Naive B cell (primary cell): Measurements from ENCODE around the gene CHCHD3. TPM values are rescaled to one million over a fixed set of nuclear protein-coding genes. Genes with fewer than 3 reads are reported as not detected.

Experiments used
- ATAC-seq, 2 donors: fragments of 150-1000 bp; cut with Tn5 transposase; 2 replicates each; pipeline ENCODE4 v1.10.0; 2021; ENCODE audit warnings: low read depth in 2 of 2, mild to moderate bottlenecking in 2 of 2, moderate library complexity in 2 of 2
- DNase-seq: peaks from one replicate; pipeline ENCODE4 v3.0.0; 2022
- H3K27ac Mint-ChIP-seq, 6 donors: one replicate each; pipeline ENCODE4 v1.8.0; 2020 to 2022; ENCODE audit warnings: mild to moderate bottlenecking in 6 of 6, mixed read lengths in 6 of 6, moderate library complexity in 5 of 6, inconsistent platforms in 2 of 6
- H3K27me3 Mint-ChIP-seq, 3 donors: one replicate each; pipeline ENCODE4 v1.8.0; 2021 to 2022; ENCODE audit warnings: mixed read lengths in 3 of 3, mild to moderate bottlenecking in 1 of 3
- H3K36me3 Mint-ChIP-seq, 2 donors: one replicate each; pipeline ENCODE4 v1.8.0; 2020 to 2022; ENCODE audit warnings: mixed read lengths in 2 of 2, inconsistent platforms in 1 of 2, mild to moderate bottlenecking in 1 of 2
- H3K4me1 Mint-ChIP-seq, 3 donors: one replicate each; pipeline ENCODE4 v1.8.0; 2020 to 2022; ENCODE audit warnings: mixed read lengths in 3 of 3, inconsistent platforms in 1 of 3, mild to moderate bottlenecking in 1 of 3, moderate library complexity in 1 of 3
- H3K4me3 Mint-ChIP-seq, 8 donors: one replicate each; pipeline ENCODE4 v1.8.0; 2020 to 2022; ENCODE audit warnings: mild to moderate bottlenecking in 8 of 8, mixed read lengths in 8 of 8, moderate library complexity in 8 of 8, inconsistent platforms in 2 of 8
- H3K9me3 Mint-ChIP-seq, 7 donors: one replicate each; pipeline ENCODE4 v1.8.0; 2020 to 2022; ENCODE audit warnings: mixed read lengths in 7 of 7, mild to moderate bottlenecking in 5 of 7, inconsistent platforms in 2 of 7, moderate library complexity in 1 of 7
- polyA plus RNA-seq, 6 donors: library from polyadenylated mRNA; unstranded; fragments of 300-500 nt; fragmentation: Illumina TruSeq; gene quantifications; one replicate each; pipeline ENCODE4 v1.2.3, GENCODE V29; 2021; ENCODE audit warnings: low read depth in 6 of 6

CHCHD3 gene
- polyA plus RNA-seq, 6 donors from 2014 or later: 56.4 to 97.0 (median 61.0) TPM

- H3K27me3 Mint-ChIP-seq: no peaks in the 10 kb centered on the region
- H3K9me3 Mint-ChIP-seq: peaks cover 0 to 3% (median 0%) of the 10 kb centered on the region in 7 donors
- H3K27ac Mint-ChIP-seq: no peak overlapping the region
- no peaks in the 10 kb centered on the region for H3K36me3 Mint-ChIP-seq
- no peak overlapping the region for H3K4me3 Mint-ChIP-seq
- ATAC-seq: no peak
- DNase-seq: no peak
- H3K4me1 Mint-ChIP-seq: no peaks in the 10 kb centered on the region
These were observed 321.0 kb downstream of the CHCHD3 start for GRCh38 chr7:132760866-132761265.

GRCh38 chr7:132760244-132760623 is 321.7 kb downstream of the CHCHD3 start:
- Mint-ChIP-seq H3K4me3 (no peak overlapping the region), H3K27ac (no peak overlapping the region), H3K9me3 (peaks cover 0 to 3% (median 0%) of the 10 kb centered on the region in 7 donors), H3K27me3 (no peaks in the 10 kb centered on the region), H3K36me3 (no peaks in the 10 kb centered on the region), H3K4me1 (no peaks in the 10 kb centered on the region)
- ATAC-seq (no peak), DNase-seq (no peak)

- no peak overlapping the region for H3K4me3 Mint-ChIP-seq
- no peaks in the 10 kb centered on the region for H3K27me3 Mint-ChIP-seq
- DNase-seq: no peak
- no peak for ATAC-seq
- H3K27ac Mint-ChIP-seq: no peak overlapping the region
- no peaks in the 10 kb centered on the region for H3K36me3 Mint-ChIP-seq
- no peaks in the 10 kb centered on the region for H3K4me1 Mint-ChIP-seq
- peaks cover 0 to 3% (median 0%) of the 10 kb centered on the region in 7 donors for H3K9me3 Mint-ChIP-seq
These were observed 322.2 kb downstream of the CHCHD3 start for GRCh38 chr7:132759482-132760243.

GRCh38 chr7:132758986-132759385 is 322.9 kb downstream of the CHCHD3 start:
- Mint-ChIP-seq H3K27me3 (no peaks in the 10 kb centered on the region), H3K27ac (no peak overlapping the region), H3K4me3 (no peak overlapping the region), H3K36me3 (no peaks in the 10 kb centered on the region), H3K9me3 (peaks cover 0 to 3% (median 0%) of the 10 kb centered on the region in 7 donors), H3K4me1 (no peaks in the 10 kb centered on the region)
- no peak for ATAC-seq
- DNase-seq: no peak

- peak overlapping the region in 1 of 6 donors; percentile 65 for H3K27ac Mint-ChIP-seq
- no peaks in the 10 kb centered on the region for H3K4me1 Mint-ChIP-seq
These were observed 324.1 kb downstream of the CHCHD3 start for GRCh38 chr7:132757783-132758182.

GRCh38 chr7:132756484-132756990 is 325.4 kb downstream of the CHCHD3 start:
- DNase-seq (no peak), ATAC-seq (no peak)
- no peaks in the 10 kb centered on the region for H3K27me3 Mint-ChIP-seq
- no peaks in the 10 kb centered on the region for H3K4me1 Mint-ChIP-seq
- peaks cover 0 to 3% (median 0%) of the 10 kb centered on the region in 7 donors for H3K9me3 Mint-ChIP-seq
- peak overlapping the region in 1 of 6 donors; percentile 13 for H3K27ac Mint-ChIP-seq
- no peaks in the 10 kb centered on the region for H3K36me3 Mint-ChIP-seq
- H3K4me3 Mint-ChIP-seq: no peak overlapping the region

More at GRCh38 chr7:132757783-132758182, 324.1 kb downstream of the CHCHD3 start:
- Mint-ChIP-seq H3K36me3 (no peaks in the 10 kb centered on the region), H3K4me3 (peak overlapping the region in 1 of 8 donors; percentile 31), H3K27me3 (no peaks in the 10 kb centered on the region), H3K9me3 (peaks cover 0 to 3% (median 0%) of the 10 kb centered on the region in 7 donors)
- DNase-seq: no peak
- ATAC-seq: no peak

GRCh38 chr7:132755538-132756483 is 326.1 kb downstream of the CHCHD3 start:
- Mint-ChIP-seq H3K36me3 (no peaks in the 10 kb centered on the region), H3K27ac (no peak overlapping the region), H3K4me3 (no peak overlapping the region)

GRCh38 chr7:132752431-132752830 is 329.5 kb downstream of the CHCHD3 start:
- H3K27ac Mint-ChIP-seq: no peak overlapping the region
- no peak for ATAC-seq

More at GRCh38 chr7:132755538-132756483, 326.1 kb downstream of the CHCHD3 start:
- ATAC-seq (no peak), DNase-seq (no peak)
- peaks cover 0 to 2% (median 1%) of the 10 kb centered on the region in 3 donors for H3K27me3 Mint-ChIP-seq
- no peaks in the 10 kb centered on the region for H3K4me1 Mint-ChIP-seq
- H3K9me3 Mint-ChIP-seq: peaks cover 0 to 3% (median 0%) of the 10 kb centered on the region in 7 donors

GRCh38 chr7:132751244-132751647 is 330.6 kb downstream of the CHCHD3 start:
- Mint-ChIP-seq H3K4me3 (no peak overlapping the region), H3K4me1 (peaks cover 0 to 4% (median 4%) of the 10 kb centered on the region in 3 donors), H3K9me3 (peaks cover 0 to 9% (median 0%) of the 10 kb centered on the region in 7 donors), H3K27ac (no peak overlapping the region), H3K36me3 (no peaks in the 10 kb centered on the region), H3K27me3 (peaks cover 0 to 16% (median 5%) of the 10 kb centered on the region in 3 donors)
- ATAC-seq (no peak), DNase-seq (no peak)

More at GRCh38 chr7:132752431-132752830, 329.5 kb downstream of the CHCHD3 start:
- H3K27me3 Mint-ChIP-seq: peaks cover 0 to 16% (median 5%) of the 10 kb centered on the region in 3 donors
- H3K4me3 Mint-ChIP-seq: no peak overlapping the region
- H3K4me1 Mint-ChIP-seq: peaks cover 0 to 4% (median 4%) of the 10 kb centered on the region in 3 donors
- no peaks in the 10 kb centered on the region for H3K36me3 Mint-ChIP-seq
- no peak for DNase-seq
- H3K9me3 Mint-ChIP-seq: peaks cover 0 to 9% (median 0%) of the 10 kb centered on the region in 7 donors

GRCh38 chr7:132750530-132751217 is 331.2 kb downstream of the CHCHD3 start:
- Mint-ChIP-seq H3K9me3 (peaks cover 0 to 9% (median 1%) of the 10 kb centered on the region in 7 donors), H3K4me3 (peak overlapping the region in 2 of 8 donors; percentile 0 to 73), H3K27ac (no peak overlapping the region), H3K27me3 (peaks cover 0 to 16% (median 5%) of the 10 kb centered on the region in 3 donors), H3K36me3 (no peaks in the 10 kb centered on the region), H3K4me1 (peaks cover 0 to 4% (median 4%) of the 10 kb centered on the region in 3 donors)
- no peak for DNase-seq
- no peak for ATAC-seq

- Mint-ChIP-seq H3K4me3 (peak overlapping the region in 1 of 8 donors; percentile 73), H3K9me3 (peaks cover 0 to 9% (median 1%) of the 10 kb centered on the region in 7 donors), H3K4me1 (peaks cover 0 to 4% (median 4%) of the 10 kb centered on the region in 3 donors), H3K27ac (no peak overlapping the region), H3K36me3 (no peaks in the 10 kb centered on the region), H3K27me3 (peaks cover 0 to 16% (median 5%) of the 10 kb centered on the region in 3 donors)
- ATAC-seq (no peak), DNase-seq (no peak)
These were observed 331.8 kb downstream of the CHCHD3 start for GRCh38 chr7:132750096-132750495.

GRCh38 chr7:132745510-132745909 is 336.4 kb downstream of the CHCHD3 start:
- no peak for ATAC-seq
- Mint-ChIP-seq H3K27ac (no peak overlapping the region), H3K27me3 (peaks cover under 1 to 26% (median 4%) of the 10 kb centered on the region in 3 donors)

More at GRCh38 chr7:132745510-132745909, 336.4 kb downstream of the CHCHD3 start:
- DNase-seq: no peak
- Mint-ChIP-seq H3K4me3 (no peak overlapping the region), H3K4me1 (peaks cover 0 to 2% (median 1%) of the 10 kb centered on the region in 3 donors), H3K9me3 (peaks cover 7 to 39% (median 13%) of the 10 kb centered on the region in 7 donors), H3K36me3 (peaks cover 0 to 20% of the 10 kb centered on the region in 2 donors)
